ENCODE results near the gene FKBP1A. TPM values are rescaled to one million over a fixed set of nuclear protein-coding genes. Genes with fewer than 3 reads are reported as not detected.

The FKBP1A gene
- total RNA-seq, 1 donor from 2014 or later = 293 TPM

GRCh38 chr20:1320016-1320415 is 72.8 kb downstream of the FKBP1A start:
- DNase-seq (ENCODE audit: low read depth, low spot score) = no peak

- DNase-seq (ENCODE audit: low read depth, low spot score) = no peak
These were observed 73.4 kb downstream of the FKBP1A start for GRCh38 chr20:1319462-1319861.

- DNase-seq (ENCODE audit: low read depth, low spot score) = no peak
These were observed 73.8 kb downstream of the FKBP1A start for GRCh38 chr20:1319051-1319450.

Other genes with a start within 250 kb of the FKBP1A start
- 0.07 TPM in 1 of 2 replicates, not detected in the other for gene TMEM74B, start 208.1 kb downstream of the FKBP1A start, total RNA-seq
- 0.07 TPM in 1 of 2 replicates, not detected in the other for gene C20orf202, start 189.6 kb downstream of the FKBP1A start, total RNA-seq
- gene RAD21L1, start 167.0 kb downstream of the FKBP1A start, total RNA-seq = 0.14 and 0.26 TPM in 2 replicates
- gene SNPH, start 126.8 kb downstream of the FKBP1A start, total RNA-seq = 6.4 and 14.0 TPM in 2 replicates
- gene SDCBP2, start 63.9 kb downstream of the FKBP1A start, total RNA-seq = 3.0 and 7.0 TPM in 2 replicates
- 34.4 and 44.3 TPM in 2 replicates for gene NSFL1C, start 73.8 kb upstream of the FKBP1A start, total RNA-seq
- 1.2 and 1.6 TPM in 2 replicates for gene SIRPB2, start 98.4 kb upstream of the FKBP1A start, total RNA-seq
- not detected in 2 replicates for gene SIRPD, start 164.7 kb upstream of the FKBP1A start, total RNA-seq
- gene SIRPB1, start 227.0 kb upstream of the FKBP1A start, total RNA-seq = 0.73 TPM in 1 of 2 replicates, not detected in the other

Data from pulmonary artery endothelial cell (primary cell).